ENCODE results near the gene FREM1. TPM values are rescaled to one million over a fixed set of nuclear protein-coding genes. Genes with fewer than 3 reads are reported as not detected.

FREM1 gene, protein sequence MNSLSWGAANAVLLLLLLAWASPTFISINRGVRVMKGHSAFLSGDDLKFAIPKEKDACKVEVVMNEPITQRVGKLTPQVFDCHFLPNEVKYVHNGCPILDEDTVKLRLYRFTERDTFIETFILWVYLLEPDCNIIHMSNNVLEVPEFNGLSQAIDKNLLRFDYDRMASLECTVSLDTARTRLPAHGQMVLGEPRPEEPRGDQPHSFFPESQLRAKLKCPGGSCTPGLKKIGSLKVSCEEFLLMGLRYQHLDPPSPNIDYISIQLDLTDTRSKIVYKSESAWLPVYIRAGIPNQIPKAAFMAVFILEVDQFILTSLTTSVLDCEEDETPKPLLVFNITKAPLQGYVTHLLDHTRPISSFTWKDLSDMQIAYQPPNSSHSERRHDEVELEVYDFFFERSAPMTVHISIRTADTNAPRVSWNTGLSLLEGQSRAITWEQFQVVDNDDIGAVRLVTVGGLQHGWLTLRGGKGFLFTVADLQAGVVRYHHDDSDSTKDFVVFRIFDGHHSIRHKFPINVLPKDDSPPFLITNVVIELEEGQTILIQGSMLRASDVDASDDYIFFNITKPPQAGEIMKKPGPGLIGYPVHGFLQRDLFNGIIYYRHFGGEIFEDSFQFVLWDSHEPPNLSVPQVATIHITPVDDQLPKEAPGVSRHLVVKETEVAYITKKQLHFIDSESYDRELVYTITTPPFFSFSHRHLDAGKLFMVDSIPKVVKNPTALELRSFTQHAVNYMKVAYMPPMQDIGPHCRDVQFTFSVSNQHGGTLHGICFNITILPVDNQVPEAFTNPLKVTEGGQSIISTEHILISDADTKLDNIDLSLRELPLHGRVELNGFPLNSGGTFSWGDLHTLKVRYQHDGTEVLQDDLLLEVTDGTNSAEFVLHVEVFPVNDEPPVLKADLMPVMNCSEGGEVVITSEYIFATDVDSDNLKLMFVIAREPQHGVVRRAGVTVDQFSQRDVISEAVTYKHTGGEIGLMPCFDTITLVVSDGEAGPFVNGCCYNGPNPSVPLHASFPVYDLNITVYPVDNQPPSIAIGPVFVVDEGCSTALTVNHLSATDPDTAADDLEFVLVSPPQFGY (N-terminal part only)
- total RNA-seq: 1 to 10 TPM in 3 of 4 donors, under 1 TPM in 1; 0.68 to 3.4 (median 1.7) TPM

- no peak within 1 kb of the TSS for H3K4me3 ChIP-seq (replicated peaks in 1 of 3)
- no peaks in the 10 kb centered on the region for H3K36me3 ChIP-seq
- intact Hi-C loops (cut with DNase I): no loop called here
- no peak within 1 kb of the TSS for H3K27ac ChIP-seq
- no peaks in the 10 kb centered on the region for H3K27me3 ChIP-seq
- no peak for TF ChIP-seq POLR2A (IDR thresholded peaks at IDR 0.05)
- TF ChIP-seq, protein P1, sequence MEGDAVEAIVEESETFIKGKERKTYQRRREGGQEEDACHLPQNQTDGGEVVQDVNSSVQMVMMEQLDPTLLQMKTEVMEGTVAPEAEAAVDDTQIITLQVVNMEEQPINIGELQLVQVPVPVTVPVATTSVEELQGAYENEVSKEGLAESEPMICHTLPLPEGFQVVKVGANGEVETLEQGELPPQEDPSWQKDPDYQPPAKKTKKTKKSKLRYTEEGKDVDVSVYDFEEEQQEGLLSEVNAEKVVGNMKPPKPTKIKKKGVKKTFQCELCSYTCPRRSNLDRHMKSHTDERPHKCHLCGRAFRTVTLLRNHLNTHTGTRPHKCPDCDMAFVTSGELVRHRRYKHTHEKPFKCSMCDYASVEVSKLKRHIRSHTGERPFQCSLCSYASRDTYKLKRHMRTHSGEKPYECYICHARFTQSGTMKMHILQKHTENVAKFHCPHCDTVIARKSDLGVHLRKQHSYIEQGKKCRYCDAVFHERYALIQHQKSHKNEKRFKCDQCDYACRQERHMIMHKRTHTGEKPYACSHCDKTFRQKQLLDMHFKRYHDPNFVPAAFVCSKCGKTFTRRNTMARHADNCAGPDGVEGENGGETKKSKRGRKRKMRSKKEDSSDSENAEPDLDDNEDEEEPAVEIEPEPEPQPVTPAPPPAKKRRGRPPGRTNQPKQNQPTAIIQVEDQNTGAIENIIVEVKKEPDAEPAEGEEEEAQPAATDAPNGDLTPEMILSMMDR (IDR thresholded peaks at IDR 0.05): no peak
- peak; percentile 21 to 26 for DNase-seq
- peaks cover 0 to 7% of the 10 kb centered on the region in 2 donors for H3K4me1 ChIP-seq
- no peaks in the 10 kb centered on the region for H3K9me3 ChIP-seq
- 24 to 26% methylated on average over 18 of the region's 18 CpGs for WGBS, 2 donors
Observed at GRCh38 chr9:14909961-14910805, at the start of gene FREM1. TSS of gene FREM1 (minus strand) at chr9:14910428. CDS start at chr9:14868977, 41,451 bp downstream.

DNA sequence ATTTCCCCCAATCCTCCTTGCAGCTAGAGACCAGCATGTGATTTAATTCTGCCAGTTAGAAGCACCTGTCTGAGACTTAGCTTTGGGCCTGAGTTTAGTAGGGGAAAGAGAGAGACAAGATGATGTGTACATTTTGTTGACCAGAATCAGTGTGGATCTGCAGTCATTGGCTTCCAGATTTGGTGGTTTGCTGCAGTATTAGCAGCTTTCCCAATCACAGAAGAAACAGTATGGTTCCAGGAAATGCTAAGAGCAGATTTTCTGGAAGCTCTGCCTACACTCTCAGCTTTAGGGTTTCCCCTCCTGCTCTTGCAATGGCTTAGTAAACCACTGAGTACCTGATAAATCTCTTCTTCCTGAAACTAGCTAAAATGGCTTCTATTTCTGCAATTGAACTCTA, 48.8 kb upstream of the FREM1 start:
- DNase-seq: no peak
- intact Hi-C loops (cut with DNase I): no loop called here

GRCh38 chr9:14957109-14957508, 46.9 kb upstream of the FREM1 start:
- TF ChIP-seq POLR2A (IDR thresholded peaks at IDR 0.05): no peak
- TF ChIP-seq, protein P1 (IDR thresholded peaks at IDR 0.05): no peak
- no peak for DNase-seq
- Histone ChIP-seq H3K4me1 (no peaks in the 10 kb centered on the region), H3K27ac (no peak overlapping the region), H3K27me3 (no peaks in the 10 kb centered on the region), H3K36me3 (no peaks in the 10 kb centered on the region), H3K9me3 (no peaks in the 10 kb centered on the region), H3K4me3 (replicated peaks in 1 of 3) (no peak overlapping the region)
- WGBS, 2 donors: 69 to 71% methylated on average over 2 of the region's 2 CpGs
- intact Hi-C loops (cut with DNase I): no loop called here

More for the DNA sequence above, 48.8 kb upstream of the FREM1 start:
- H3K4me1 ChIP-seq: no peaks in the 10 kb centered on the region
- H3K9me3 ChIP-seq: no peaks in the 10 kb centered on the region
- no peaks in the 10 kb centered on the region for H3K27me3 ChIP-seq
- H3K4me3 ChIP-seq (replicated peaks in 1 of 3): no peak overlapping the region
- H3K36me3 ChIP-seq: no peaks in the 10 kb centered on the region
- no peak overlapping the region for H3K27ac ChIP-seq
- no peak for TF ChIP-seq POLR2A (IDR thresholded peaks at IDR 0.05)
- TF ChIP-seq, protein P1 (IDR thresholded peaks at IDR 0.05): no peak

DNA sequence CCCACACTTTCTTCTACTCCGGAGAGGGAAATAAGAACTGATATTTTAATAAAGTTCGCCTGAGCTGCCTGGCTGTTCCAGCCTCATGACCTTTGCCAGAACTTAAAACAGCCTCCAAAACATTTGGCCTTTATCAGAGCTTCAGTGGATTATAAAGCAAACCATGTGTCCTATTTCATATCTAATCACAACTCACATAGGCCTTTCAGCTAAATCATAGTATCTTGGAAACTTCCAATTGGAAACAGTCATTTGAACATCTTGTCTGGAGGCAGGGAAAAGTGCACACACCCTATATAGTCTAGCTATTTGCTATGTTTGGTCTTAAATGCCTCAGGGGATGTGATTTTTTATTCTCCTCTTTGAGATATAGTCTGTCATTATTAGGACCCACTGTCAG, 46.0 kb upstream of the FREM1 start:
- H3K36me3 ChIP-seq: no peaks in the 10 kb centered on the region
- TF ChIP-seq, protein P1 (IDR thresholded peaks at IDR 0.05): no peak
- TF ChIP-seq POLR2A (IDR thresholded peaks at IDR 0.05): no peak
- intact Hi-C loops (cut with DNase I): no loop called here
- H3K27me3 ChIP-seq: no peaks in the 10 kb centered on the region
- H3K4me3 ChIP-seq (replicated peaks in 1 of 3): no peak overlapping the region
- no peak overlapping the region for H3K27ac ChIP-seq
- no peak for DNase-seq
- 77 to 81% methylated on average over 2 of the region's 2 CpGs for WGBS, 2 donors
- H3K4me1 ChIP-seq: no peaks in the 10 kb centered on the region
- H3K9me3 ChIP-seq: no peaks in the 10 kb centered on the region

Measured in thyroid gland (tissue), 4 donors.